ENCODE measurements around the gene METTL1.

The METTL1 gene

DNA sequence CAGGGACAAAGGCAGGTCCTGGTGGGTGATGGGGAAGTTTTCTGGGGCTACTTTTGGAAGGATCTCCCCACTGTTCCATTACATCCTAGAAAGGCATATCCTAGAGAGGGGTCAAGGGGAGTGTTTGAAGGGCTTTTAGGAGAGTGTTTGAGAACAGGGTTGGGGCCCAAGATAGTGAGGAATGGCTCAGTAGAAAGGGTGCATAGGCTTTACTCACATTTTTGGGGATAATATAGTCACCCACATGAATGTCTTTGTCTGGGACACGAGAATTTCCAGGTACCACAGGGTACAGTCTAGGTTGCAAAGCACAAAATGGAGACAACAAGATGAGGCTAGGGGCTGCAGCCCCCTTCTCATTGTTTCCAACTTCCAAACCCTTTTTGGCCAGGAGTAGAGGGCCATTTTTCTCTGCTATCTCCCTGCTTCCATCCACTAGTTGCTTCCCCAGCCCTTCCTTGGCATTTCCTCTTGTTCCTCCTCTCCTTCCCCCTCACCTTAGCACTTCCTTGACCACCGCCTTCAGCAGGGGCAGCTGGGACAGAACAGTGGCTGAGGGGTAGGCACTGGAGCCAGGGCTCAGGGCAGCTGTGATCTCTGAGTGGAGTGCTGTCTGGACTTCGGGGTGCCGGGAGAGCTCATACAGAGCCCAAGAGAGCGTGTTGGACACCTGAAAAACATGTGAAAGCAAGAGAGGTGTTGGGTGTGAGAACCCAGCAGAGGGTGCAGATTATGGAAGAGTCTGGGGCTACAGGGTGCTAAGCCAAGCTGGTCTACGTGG, 7.8 kb downstream of the METTL1 start:
- H3K27me3 ChIP-seq (replicated peaks; ENCODE audit: control insufficient read depth, insufficient read depth, low read length, poor library complexity, severe bottlenecking): peaks cover 19% of the 10 kb centered on the region
- no peak for DNase-seq
- peaks cover 29% of the 10 kb centered on the region for H3K4me1 ChIP-seq (ENCODE audit: control insufficient read depth, insufficient read depth, low read length, poor library complexity, severe bottlenecking)
- H3K27ac ChIP-seq (ENCODE audit: insufficient read depth, low read length, poor library complexity, severe bottlenecking): no peak overlapping the region
- H3K36me3 ChIP-seq (ENCODE audit: control insufficient read depth, insufficient read depth, low read length): peaks cover 1% of the 10 kb centered on the region
- peak overlapping the region; percentile 68 for H3K4me3 ChIP-seq (ENCODE audit: insufficient read depth, low read depth, low read length, poor library complexity, severe bottlenecking)
- no peaks in the 10 kb centered on the region for H3K9me3 ChIP-seq (ENCODE audit: control insufficient read depth, low read length)

DNA sequence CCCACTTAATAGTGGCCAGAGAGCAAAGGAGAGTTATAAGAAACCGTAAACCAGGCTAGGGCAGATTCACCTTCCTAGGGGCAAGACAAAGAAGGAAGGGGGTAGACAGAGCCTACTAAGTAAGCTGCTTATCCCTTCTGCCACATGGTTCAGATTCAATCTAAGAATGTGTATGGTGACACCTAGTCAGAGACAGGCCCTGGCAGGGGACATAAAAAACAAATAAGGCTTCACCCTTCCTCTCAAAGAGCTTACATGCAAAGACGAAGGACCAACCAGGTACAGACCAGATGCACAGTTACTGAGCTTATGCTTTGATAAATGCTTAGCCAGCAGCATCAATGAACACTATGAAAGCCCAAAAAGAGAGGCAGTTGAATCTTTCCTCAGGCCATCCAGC, 9.4 kb downstream of the METTL1 start:
- peaks cover 29% of the 10 kb centered on the region for H3K4me1 ChIP-seq (ENCODE audit: control insufficient read depth, insufficient read depth, low read length, poor library complexity, severe bottlenecking)
- H3K4me3 ChIP-seq (ENCODE audit: insufficient read depth, low read depth, low read length, poor library complexity, severe bottlenecking): no peak overlapping the region
- peaks cover 16% of the 10 kb centered on the region for H3K36me3 ChIP-seq (ENCODE audit: control insufficient read depth, insufficient read depth, low read length)
- peaks cover 19% of the 10 kb centered on the region for H3K27me3 ChIP-seq (replicated peaks; ENCODE audit: control insufficient read depth, insufficient read depth, low read length, poor library complexity, severe bottlenecking)
- DNase-seq: no peak
- no peak overlapping the region for H3K27ac ChIP-seq (ENCODE audit: insufficient read depth, low read length, poor library complexity, severe bottlenecking)
- H3K9me3 ChIP-seq (ENCODE audit: control insufficient read depth, low read length): no peaks in the 10 kb centered on the region

- Histone ChIP-seq H3K9me3 (ENCODE audit: control insufficient read depth, low read length) (no peaks in the 10 kb centered on the region), H3K4me1 (ENCODE audit: control insufficient read depth, insufficient read depth, low read length, poor library complexity, severe bottlenecking) (peaks cover 30% of the 10 kb centered on the region), H3K4me3 (ENCODE audit: insufficient read depth, low read depth, low read length, poor library complexity, severe bottlenecking) (no peak overlapping the region), H3K27me3 (replicated peaks; ENCODE audit: control insufficient read depth, insufficient read depth, low read length, poor library complexity, severe bottlenecking) (peaks cover 13% of the 10 kb centered on the region), H3K36me3 (ENCODE audit: control insufficient read depth, insufficient read depth, low read length) (peaks cover 16% of the 10 kb centered on the region), H3K27ac (ENCODE audit: insufficient read depth, low read length, poor library complexity, severe bottlenecking) (no peak overlapping the region)
- no peak for DNase-seq
These were observed 10.4 kb downstream of the METTL1 start for GRCh38 chr12:57761391-57761998.

- Histone ChIP-seq H3K27me3 (replicated peaks; ENCODE audit: control insufficient read depth, insufficient read depth, low read length, poor library complexity, severe bottlenecking) (peaks cover 5% of the 10 kb centered on the region), H3K9me3 (ENCODE audit: control insufficient read depth, low read length) (no peaks in the 10 kb centered on the region), H3K36me3 (ENCODE audit: control insufficient read depth, insufficient read depth, low read length) (peaks cover 16% of the 10 kb centered on the region), H3K4me1 (ENCODE audit: control insufficient read depth, insufficient read depth, low read length, poor library complexity, severe bottlenecking) (peaks cover 28% of the 10 kb centered on the region), H3K4me3 (ENCODE audit: insufficient read depth, low read depth, low read length, poor library complexity, severe bottlenecking) (no peak overlapping the region), H3K27ac (ENCODE audit: insufficient read depth, low read length, poor library complexity, severe bottlenecking) (no peak overlapping the region)
- no peak for DNase-seq
These were observed 11.4 kb downstream of the METTL1 start for GRCh38 chr12:57760347-57760982.

DNA sequence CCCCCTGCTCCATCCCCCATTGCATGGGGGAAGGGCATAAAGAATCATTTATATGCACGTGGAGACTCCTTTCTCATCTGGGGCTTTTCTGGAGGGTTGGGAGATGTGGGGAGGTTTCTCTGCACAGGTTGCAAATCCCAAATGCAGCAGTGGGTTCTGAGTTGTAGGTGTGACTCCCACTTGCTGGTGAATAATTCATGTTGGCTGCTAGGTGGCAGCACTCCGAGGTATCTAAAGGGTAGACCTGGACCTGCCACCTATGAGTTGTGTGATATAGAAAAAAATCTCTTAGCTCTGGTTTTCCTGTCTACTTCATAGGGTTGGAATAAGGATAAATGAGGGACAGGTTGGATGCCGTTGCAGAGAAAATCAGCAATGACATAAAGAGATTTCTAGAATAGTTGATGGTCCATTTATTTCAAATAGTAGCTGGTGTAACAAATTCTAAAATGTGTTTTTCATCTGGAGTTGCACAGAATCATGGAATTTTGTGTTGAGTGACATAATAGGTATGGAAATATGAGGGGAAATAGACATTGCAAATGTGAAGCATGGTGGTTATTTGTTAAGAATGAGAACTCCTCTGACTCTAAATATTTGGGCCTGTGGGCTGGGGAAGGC, 12.4 kb downstream of the METTL1 start:
- Histone ChIP-seq H3K36me3 (ENCODE audit: control insufficient read depth, insufficient read depth, low read length) (peaks cover 16% of the 10 kb centered on the region), H3K4me3 (ENCODE audit: insufficient read depth, low read depth, low read length, poor library complexity, severe bottlenecking) (no peak overlapping the region), H3K27me3 (replicated peaks; ENCODE audit: control insufficient read depth, insufficient read depth, low read length, poor library complexity, severe bottlenecking) (peaks cover 4% of the 10 kb centered on the region), H3K27ac (ENCODE audit: insufficient read depth, low read length, poor library complexity, severe bottlenecking) (no peak overlapping the region), H3K4me1 (ENCODE audit: control insufficient read depth, insufficient read depth, low read length, poor library complexity, severe bottlenecking) (peaks cover 21% of the 10 kb centered on the region), H3K9me3 (ENCODE audit: control insufficient read depth, low read length) (no peaks in the 10 kb centered on the region)
- DNase-seq: no peak

- no peaks in the 10 kb centered on the region for H3K9me3 ChIP-seq (ENCODE audit: control insufficient read depth, low read length)
- H3K27me3 ChIP-seq (replicated peaks; ENCODE audit: control insufficient read depth, insufficient read depth, low read length, poor library complexity, severe bottlenecking): no peaks in the 10 kb centered on the region
- DNase-seq: no peak
- peaks cover 16% of the 10 kb centered on the region for H3K36me3 ChIP-seq (ENCODE audit: control insufficient read depth, insufficient read depth, low read length)
- no peak overlapping the region for H3K27ac ChIP-seq (ENCODE audit: insufficient read depth, low read length, poor library complexity, severe bottlenecking)
- H3K4me3 ChIP-seq (ENCODE audit: insufficient read depth, low read depth, low read length, poor library complexity, severe bottlenecking): no peak overlapping the region
- peaks cover 25% of the 10 kb centered on the region for H3K4me1 ChIP-seq (ENCODE audit: control insufficient read depth, insufficient read depth, low read length, poor library complexity, severe bottlenecking)
These were observed 13.1 kb downstream of the METTL1 start for GRCh38 chr12:57758552-57759359.

DNA sequence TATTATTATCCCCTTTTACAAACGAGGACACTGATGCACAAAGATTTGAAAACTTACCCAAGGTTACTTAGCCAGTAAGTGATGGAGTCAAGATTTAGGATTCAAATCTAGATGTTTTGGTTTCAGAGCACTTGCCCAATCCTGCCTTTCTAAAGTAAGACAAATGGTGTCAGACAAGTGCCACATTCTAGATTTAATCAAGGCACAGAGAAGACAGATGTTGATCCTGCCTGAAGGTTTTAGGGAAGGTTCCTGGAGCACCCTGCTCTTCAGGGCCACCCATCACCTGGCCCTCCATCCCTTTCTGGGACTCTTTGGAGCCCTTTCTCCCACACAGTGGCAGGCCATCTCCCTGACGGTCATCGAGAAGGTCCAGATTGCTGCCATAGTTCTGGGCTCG, 14.1 kb downstream of the METTL1 start:
- Histone ChIP-seq H3K27ac (ENCODE audit: insufficient read depth, low read length, poor library complexity, severe bottlenecking) (no peak overlapping the region), H3K9me3 (ENCODE audit: control insufficient read depth, low read length) (no peaks in the 10 kb centered on the region), H3K4me1 (ENCODE audit: control insufficient read depth, insufficient read depth, low read length, poor library complexity, severe bottlenecking) (peaks cover 28% of the 10 kb centered on the region), H3K27me3 (replicated peaks; ENCODE audit: control insufficient read depth, insufficient read depth, low read length, poor library complexity, severe bottlenecking) (no peaks in the 10 kb centered on the region), H3K36me3 (ENCODE audit: control insufficient read depth, insufficient read depth, low read length) (peaks cover 16% of the 10 kb centered on the region), H3K4me3 (ENCODE audit: insufficient read depth, low read depth, low read length, poor library complexity, severe bottlenecking) (no peak overlapping the region)
- DNase-seq: no peak

- Histone ChIP-seq H3K36me3 (ENCODE audit: control insufficient read depth, insufficient read depth, low read length) (peaks cover 16% of the 10 kb centered on the region), H3K9me3 (ENCODE audit: control insufficient read depth, low read length) (no peaks in the 10 kb centered on the region), H3K27me3 (replicated peaks; ENCODE audit: control insufficient read depth, insufficient read depth, low read length, poor library complexity, severe bottlenecking) (no peaks in the 10 kb centered on the region), H3K4me1 (ENCODE audit: control insufficient read depth, insufficient read depth, low read length, poor library complexity, severe bottlenecking) (peaks cover 32% of the 10 kb centered on the region), H3K27ac (ENCODE audit: insufficient read depth, low read length, poor library complexity, severe bottlenecking) (peak overlapping the region; percentile 80), H3K4me3 (ENCODE audit: insufficient read depth, low read depth, low read length, poor library complexity, severe bottlenecking) (peak overlapping the region; percentile 54)
- peak; percentile 36 to 53 (median 46) for DNase-seq
These were observed 15.2 kb downstream of the METTL1 start for GRCh38 chr12:57756406-57757341.
